HG03520 (cell line): ENCODE results near the gene ERBB2.
A peak's percentile ranks its signal among the peaks of the same experiment; 100 is the strongest.
"Not testable (repeated sequence)": the region's sequence is repeated elsewhere in the genome, so short reads cannot be mapped to it uniquely, and the experiment has no call there.

ENCODE experiments used
- ATAC-seq: cut with Tn5 transposase; IDR thresholded peaks from one replicate; pipeline ENCODE4 v1.9.1; 2021; ENCODE audit warnings: mild to moderate bottlenecking, moderate library complexity; ENCODE audit not compliant: unreplicated experiment

Gene ERBB2

DNA sequence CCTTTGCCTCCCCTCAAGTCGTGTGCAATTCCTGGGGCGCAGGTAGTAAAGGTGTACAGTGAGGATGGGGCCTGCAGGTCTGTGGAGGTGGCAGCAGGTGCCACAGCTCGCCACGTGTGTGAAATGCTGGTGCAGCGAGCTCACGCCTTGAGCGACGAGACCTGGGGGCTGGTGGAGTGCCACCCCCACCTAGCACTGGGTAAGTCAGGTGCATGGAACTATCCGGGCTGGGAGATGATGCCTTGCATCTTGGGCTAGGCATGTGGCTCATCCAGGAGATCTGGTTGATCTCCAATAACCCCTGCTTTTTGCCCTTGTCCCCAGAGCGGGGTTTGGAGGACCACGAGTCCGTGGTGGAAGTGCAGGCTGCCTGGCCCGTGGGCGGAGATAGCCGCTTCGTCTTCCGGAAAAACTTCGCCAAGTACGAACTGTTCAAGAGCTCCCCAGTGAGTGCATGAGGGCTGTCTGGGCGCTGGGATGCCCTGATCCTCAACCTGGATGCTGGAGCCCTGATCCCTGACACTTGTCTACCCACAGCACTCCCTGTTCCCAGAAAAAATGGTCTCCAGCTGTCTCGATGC is 43.1 kb downstream of the ERBB2 start:
- no peak for ATAC-seq

- no peak for ATAC-seq
Measured at GRCh38 chr17:39744075-39744835, 44.4 kb downstream of the ERBB2 start.

DNA sequence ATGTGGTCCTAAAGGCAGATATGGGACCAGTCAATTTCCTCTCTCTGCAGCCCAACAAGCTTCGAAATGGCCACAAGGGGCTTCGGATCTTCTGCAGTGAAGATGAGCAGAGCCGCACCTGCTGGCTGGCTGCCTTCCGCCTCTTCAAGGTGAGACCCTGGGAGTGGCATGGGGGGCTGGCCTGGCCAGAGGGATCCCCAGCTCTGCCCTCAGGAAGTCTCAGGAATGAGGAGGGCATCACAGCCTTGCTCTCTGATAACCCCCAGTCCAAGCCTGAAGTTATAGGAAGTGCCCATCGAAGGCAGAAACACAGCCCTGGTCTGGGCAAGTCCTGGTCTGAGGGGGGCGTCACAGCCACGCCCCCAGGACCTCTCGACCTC is 45.0 kb downstream of the ERBB2 start:
- no peak for ATAC-seq

GRCh38 chr17:39745335-39746144 is 45.7 kb downstream of the ERBB2 start:
- ATAC-seq, result no peak

DNA sequence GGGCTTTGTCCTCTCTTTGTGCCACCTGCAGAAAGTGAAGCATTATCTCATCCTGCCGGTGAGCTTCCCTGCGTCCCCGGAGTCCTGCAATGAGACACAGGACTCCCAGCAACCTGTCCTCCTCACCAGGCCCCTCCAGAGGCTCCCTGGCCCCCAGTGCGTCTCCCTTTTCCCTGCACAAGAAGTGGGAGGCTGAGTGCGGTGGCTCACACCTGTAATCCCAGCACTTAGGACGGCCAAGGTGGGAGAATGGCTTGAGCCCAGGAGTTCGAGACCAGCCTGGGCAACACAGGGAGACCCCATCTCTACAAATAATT is 46.2 kb downstream of the ERBB2 start:
- no peak for ATAC-seq

DNA sequence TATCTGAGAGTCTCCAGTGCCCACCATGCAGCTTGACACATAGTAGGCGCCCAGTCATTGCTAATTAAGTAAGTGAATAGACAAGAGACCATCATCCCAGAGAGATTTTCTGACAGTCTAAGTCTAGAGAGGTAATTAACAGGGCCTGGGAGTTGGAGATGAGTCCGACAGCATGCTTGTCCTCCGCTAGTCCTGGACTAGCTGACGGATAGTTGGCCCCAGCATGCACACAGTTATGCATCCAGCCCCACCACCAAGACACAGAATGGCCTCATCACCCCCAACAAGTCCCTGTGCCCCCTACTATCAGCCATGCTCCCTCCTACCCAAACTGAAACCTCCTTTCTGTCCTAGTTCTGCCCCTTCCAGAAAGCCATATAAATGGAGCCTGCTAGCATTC is 47.9 kb downstream of the ERBB2 start:
- ATAC-seq, result no peak

- not testable (repeated sequence) for ATAC-seq
Measured at GRCh38 chr17:39748444-39749034, 48.7 kb downstream of the ERBB2 start.

- no peak for ATAC-seq
Measured at GRCh38 chr17:39750131-39751015, 50.5 kb downstream of the ERBB2 start.

DNA sequence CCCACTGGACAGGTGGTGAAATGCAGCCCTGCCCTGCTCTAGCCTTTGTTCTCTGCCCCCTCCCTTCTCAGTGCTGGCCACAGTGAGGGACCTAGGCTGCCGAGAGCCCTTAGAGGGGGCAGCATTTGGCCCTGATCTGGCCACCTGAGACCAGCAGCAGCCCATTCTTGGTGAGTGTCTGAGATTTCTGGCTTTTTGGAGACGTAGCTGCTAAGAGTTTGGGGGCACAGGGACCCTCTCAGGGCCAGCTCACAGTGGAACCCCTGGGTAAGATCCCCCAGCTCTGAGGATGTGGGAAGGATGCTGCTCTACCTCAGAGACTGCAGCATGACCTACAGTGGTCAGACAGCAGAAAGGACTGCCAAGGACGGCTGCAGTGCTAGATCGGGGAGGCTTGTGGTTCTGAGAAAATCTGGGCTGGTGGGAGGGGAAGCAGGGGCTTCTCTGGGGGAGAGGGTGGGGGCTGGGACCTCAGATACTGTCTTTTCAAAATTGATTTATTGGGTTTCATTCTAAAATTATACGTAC is 51.2 kb downstream of the ERBB2 start:
- no peak for ATAC-seq

DNA sequence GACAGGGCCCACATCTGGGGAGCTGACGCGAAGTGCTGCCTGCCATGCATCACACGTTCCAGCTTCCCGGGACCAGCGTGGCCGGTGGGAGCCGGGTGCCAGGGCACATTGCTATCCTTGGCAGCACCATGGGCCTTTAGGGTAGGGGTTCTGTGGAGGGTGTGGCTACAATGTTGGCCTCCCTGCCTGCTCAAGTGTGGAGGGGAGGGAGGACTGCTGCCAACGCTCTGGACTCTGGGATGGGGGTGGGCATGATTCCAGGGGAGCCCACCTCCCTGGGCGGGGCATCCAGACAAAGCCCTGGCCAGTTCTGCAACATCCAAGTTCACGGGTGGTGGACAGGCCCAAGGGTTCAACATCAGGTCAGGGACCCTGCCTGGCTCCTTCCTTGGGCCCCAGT is 51.8 kb downstream of the ERBB2 start:
- ATAC-seq, result no peak

DNA sequence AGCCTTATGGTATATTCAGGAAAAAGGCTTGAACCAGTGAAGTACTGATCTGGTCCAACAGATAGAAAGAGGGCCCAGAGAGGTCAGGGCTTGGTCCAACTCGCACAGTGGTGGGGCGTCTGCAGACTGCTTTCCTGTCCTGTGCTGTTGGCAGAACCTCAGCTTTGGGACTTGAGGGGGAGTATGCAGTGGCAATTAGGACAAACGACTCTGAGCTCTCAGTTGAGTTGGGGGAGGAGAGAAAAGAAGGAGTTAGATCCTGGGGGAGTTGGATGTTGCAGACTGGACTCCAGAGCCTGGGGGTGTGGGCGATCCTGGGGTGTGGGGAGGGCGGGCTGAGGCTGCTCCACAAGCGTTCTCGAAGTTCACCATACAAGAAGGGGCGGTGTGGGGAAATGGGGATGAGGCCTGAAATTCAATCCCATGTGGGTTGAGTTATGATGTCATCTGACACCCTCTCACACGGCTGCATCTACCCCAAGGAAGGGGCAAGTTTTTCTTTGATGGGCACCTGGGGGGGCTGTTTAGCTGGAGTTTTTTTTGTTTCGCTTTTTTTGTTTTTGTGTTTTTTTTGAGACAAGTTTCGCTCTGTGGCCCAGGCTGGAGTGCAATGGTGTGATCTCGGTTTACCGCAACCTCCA is 52.5 kb downstream of the ERBB2 start:
- ATAC-seq, result no peak

GRCh38 chr17:39753514-39754160 is 53.8 kb downstream of the ERBB2 start:
- peak; percentile 30 for ATAC-seq

GRCh38 chr17:39754161-39754957 is 54.5 kb downstream of the ERBB2 start:
- peak; percentile 51 for ATAC-seq

- ATAC-seq, result no peak
Measured at GRCh38 chr17:39754958-39755553, 55.2 kb downstream of the ERBB2 start.

GRCh38 chr17:39755554-39756379 is 55.9 kb downstream of the ERBB2 start:
- no peak for ATAC-seq

GRCh38 chr17:39756380-39757079 is 56.7 kb downstream of the ERBB2 start:
- no peak for ATAC-seq

DNA sequence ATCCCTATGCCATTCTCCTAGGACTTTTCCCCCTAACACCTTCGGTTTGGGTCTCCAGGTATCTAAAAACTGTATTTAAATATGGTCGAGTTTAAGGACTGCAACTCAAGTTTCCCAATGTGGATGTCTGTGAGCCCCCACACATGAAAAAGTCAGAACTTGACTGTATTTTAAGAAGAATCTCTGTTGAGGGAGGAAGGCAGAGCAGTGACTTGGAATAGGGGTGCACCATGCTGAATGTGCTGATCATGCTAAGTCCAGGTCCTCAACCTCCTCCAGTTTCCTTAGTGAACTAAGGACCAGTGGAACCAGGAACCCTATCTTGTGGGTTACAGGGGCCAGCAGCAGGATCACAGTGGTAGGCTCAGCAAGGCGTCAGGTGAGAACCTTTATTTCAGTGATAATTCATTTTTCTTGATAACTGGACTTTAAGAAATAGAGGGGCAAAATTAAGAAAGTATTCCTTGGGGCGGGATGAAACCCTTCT is 57.4 kb downstream of the ERBB2 start:
- ATAC-seq, result no peak
